ENCODE measurements around the gene UCP2. TPM values are rescaled to one million over a fixed set of nuclear protein-coding genes. Genes with fewer than 3 reads are reported as not detected.

Gene UCP2
- total and polyA plus RNA-seq, 9 of the 15 experiments (the other 6 are each of a cell fraction or from before 2014, with no cell fraction given): 19.2 to 216 (median 87.9) TPM

- TF ChIP-seq, protein P1, sequence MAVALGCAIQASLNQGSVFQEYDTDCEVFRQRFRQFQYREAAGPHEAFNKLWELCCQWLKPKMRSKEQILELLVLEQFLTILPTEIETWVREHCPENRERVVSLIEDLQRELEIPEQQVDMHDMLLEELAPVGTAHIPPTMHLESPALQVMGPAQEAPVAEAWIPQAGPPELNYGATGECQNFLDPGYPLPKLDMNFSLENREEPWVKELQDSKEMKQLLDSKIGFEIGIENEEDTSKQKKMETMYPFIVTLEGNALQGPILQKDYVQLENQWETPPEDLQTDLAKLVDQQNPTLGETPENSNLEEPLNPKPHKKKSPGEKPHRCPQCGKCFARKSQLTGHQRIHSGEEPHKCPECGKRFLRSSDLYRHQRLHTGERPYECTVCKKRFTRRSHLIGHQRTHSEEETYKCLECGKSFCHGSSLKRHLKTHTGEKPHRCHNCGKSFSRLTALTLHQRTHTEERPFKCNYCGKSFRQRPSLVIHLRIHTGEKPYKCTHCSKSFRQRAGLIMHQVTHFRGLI (CRISPR knock-in tag; IDR thresholded peaks at IDR 0.05): no peak
- TF ChIP-seq ZFP1 (CRISPR knock-in tag; IDR thresholded peaks at IDR 0.05): no peak
- TF ChIP-seq HLTF (IDR thresholded peaks at IDR 0.05): peak; percentile 68; the same call in 1 of the 2 replicates
- no peak for TF ChIP-seq STAG1 (CRISPR knock-in tag; IDR thresholded peaks at IDR 0.05; ENCODE audit: borderline replicate concordance)
- TF ChIP-seq TEAD4 (IDR thresholded peaks at IDR 0.05; ENCODE audit: low read length): peak; percentile 62
- TF ChIP-seq TEAD4 (CRISPR knock-in tag; IDR thresholded peaks at IDR 0.05; ENCODE audit: borderline replicate concordance): no peak
- no peak for TF ChIP-seq MEF2A (IDR thresholded peaks at IDR 0.05; ENCODE audit: control insufficient read depth, low read depth, low read length)
- peak; percentile 83 for TF ChIP-seq CBFA2T3 (IDR thresholded peaks at IDR 0.05)
- 0 out of 2 replicates have a peak, but pooled peaks have one; percentile 17 for TF ChIP-seq MAFK (IDR thresholded peaks at IDR 0.05; ENCODE audit: low read length)
- no peak for TF ChIP-seq SAFB (IDR thresholded peaks at IDR 0.05; ENCODE audit: borderline replicate concordance, low read depth, low read length)
- TF ChIP-seq ZBED1 (IDR thresholded peaks at IDR 0.05): no peak
- TF ChIP-seq SMAD1 (IDR thresholded peaks at IDR 0.05; ENCODE audit: low read depth, low read length, partially characterized antibody): no peak
- TF ChIP-seq TRIM28 (IDR thresholded peaks at IDR 0.05): no peak
- TF ChIP-seq L3MBTL2 (IDR thresholded peaks at IDR 0.05): peak; percentile 12; the same call in 1 of the 2 replicates
- TF ChIP-seq, protein P2, sequence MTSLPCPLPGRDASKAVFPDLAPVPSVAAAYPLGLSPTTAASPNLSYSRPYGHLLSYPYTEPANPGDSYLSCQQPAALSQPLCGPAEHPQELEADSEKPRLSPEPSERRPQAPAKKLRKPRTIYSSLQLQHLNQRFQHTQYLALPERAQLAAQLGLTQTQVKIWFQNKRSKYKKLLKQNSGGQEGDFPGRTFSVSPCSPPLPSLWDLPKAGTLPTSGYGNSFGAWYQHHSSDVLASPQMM (CRISPR knock-in tag; IDR thresholded peaks at IDR 0.05): no peak
- TF ChIP-seq SPI1 (IDR thresholded peaks at IDR 0.05; ENCODE audit: borderline replicate concordance, low read depth, low read length): peak; percentile 91
- TF ChIP-seq ZNF146 (CRISPR knock-in tag; IDR thresholded peaks at IDR 0.05; ENCODE audit: unreplicated experiment): no peak
- peak; percentile 62 for TF ChIP-seq ARID1B (IDR thresholded peaks at IDR 0.05)
- peak; percentile 67 for TF ChIP-seq CBFA2T2 (conservative IDR thresholded peaks at IDR 0.05)
- no peak for TF ChIP-seq ILK (tag; IDR thresholded peaks at IDR 0.05; ENCODE audit: borderline replicate concordance, low read depth)
- TF ChIP-seq, protein P3, sequence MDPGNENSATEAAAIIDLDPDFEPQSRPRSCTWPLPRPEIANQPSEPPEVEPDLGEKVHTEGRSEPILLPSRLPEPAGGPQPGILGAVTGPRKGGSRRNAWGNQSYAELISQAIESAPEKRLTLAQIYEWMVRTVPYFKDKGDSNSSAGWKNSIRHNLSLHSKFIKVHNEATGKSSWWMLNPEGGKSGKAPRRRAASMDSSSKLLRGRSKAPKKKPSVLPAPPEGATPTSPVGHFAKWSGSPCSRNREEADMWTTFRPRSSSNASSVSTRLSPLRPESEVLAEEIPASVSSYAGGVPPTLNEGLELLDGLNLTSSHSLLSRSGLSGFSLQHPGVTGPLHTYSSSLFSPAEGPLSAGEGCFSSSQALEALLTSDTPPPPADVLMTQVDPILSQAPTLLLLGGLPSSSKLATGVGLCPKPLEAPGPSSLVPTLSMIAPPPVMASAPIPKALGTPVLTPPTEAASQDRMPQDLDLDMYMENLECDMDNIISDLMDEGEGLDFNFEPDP (CRISPR knock-in tag; IDR thresholded peaks at IDR 0.05): no peak
- peak; percentile 41; the same call in 1 of the 2 replicates for TF ChIP-seq NFIC (IDR thresholded peaks at IDR 0.05)
- TF ChIP-seq SMC3 (conservative IDR thresholded peaks at IDR 0.05; ENCODE audit: insufficient read depth, low read depth, low read length): 0 out of 2 replicates have a peak, but pooled peaks have one; percentile 6
- no peak; the same call in 1 of the 2 replicates for TF ChIP-seq TARDBP (IDR thresholded peaks at IDR 0.05)
- TF ChIP-seq, protein P4, sequence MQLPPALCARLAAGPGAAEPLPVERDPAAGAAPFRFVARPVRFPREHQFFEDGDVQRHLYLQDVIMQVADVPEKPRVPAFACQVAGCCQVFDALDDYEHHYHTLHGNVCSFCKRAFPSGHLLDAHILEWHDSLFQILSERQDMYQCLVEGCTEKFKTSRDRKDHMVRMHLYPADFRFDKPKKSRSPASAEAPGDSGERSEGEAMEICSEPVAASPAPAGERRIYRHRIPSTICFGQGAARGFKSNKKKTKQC (CRISPR knock-in tag; IDR thresholded peaks at IDR 0.05): 0 out of 2 replicates have a peak, but pooled peaks have one; percentile 60
- peak; percentile 16; the same call in 1 of the 2 replicates for TF ChIP-seq ZEB2 (IDR thresholded peaks at IDR 0.05)
- TF ChIP-seq SMARCA5 (IDR thresholded peaks at IDR 0.05): peak; percentile 68; the same call in 1 of the 2 replicates
- TF ChIP-seq CXXC5 (CRISPR knock-in tag; IDR thresholded peaks at IDR 0.05): no peak
Measured at GRCh38 chr11:74010306-74011300, 28.0 kb upstream of the UCP2 start (continued).

All from K562 (cell line).